ENCODE results near the gene ATP2A2.

GRCh38 chr12:110373962-110374611 lies 93.0 kb downstream of the ATP2A2 start:
- TF ChIP-seq POLR2A (IDR thresholded peaks at IDR 0.05) = no peak
- TF ChIP-seq CTCF (IDR thresholded peaks at IDR 0.05) = no peak

Measured in body of pancreas (tissue), 4 donors.